Stimulated activated CD8-positive, alpha-beta memory T cell treated with anti-CD3 and anti-CD28 coated beads, Interleukin-7, amount 100 ng/mL, for 1 hour (primary cell): ENCODE measurements around the gene FAM89A.
"Not testable (repeated sequence)": the region's sequence is repeated elsewhere in the genome, so short reads cannot be mapped to it uniquely, and the experiment has no call there.

ENCODE experiments used
- DNase-seq, 2 donors: peaks; one replicate each; pipeline ENCODE4 v3.0.0-alpha.2; 2020; ENCODE audit warnings: low read depth in 2 of 2

Gene FAM89A

GRCh38 chr1:231035799-231036198, 4.3 kb downstream of the FAM89A start:
- DNase-seq, result no peak

GRCh38 chr1:231032963-231033362, 7.1 kb downstream of the FAM89A start:
- no peak for DNase-seq

DNA sequence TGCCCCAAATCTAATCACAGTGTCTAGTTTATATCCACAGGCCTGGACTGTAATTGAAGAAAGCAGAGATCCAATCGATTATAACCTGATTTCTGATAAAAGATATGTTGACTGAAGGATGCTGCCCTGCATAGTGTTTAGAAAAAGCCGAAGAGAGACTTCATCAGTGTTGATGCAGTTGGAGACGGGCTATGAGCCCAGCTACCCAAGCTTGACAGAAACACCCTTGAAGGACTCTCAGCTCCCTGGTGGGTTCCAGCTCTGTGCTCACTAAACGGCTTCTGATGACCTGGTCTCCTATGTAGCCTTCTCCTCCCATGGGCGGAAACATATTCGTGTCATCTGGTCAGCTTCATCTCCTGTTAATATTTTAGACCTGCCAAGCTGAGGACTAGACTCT, 10.2 kb downstream of the FAM89A start:
- DNase-seq, result no peak

GRCh38 chr1:231029247-231029646, 10.8 kb downstream of the FAM89A start:
- not testable (repeated sequence) for DNase-seq

DNA sequence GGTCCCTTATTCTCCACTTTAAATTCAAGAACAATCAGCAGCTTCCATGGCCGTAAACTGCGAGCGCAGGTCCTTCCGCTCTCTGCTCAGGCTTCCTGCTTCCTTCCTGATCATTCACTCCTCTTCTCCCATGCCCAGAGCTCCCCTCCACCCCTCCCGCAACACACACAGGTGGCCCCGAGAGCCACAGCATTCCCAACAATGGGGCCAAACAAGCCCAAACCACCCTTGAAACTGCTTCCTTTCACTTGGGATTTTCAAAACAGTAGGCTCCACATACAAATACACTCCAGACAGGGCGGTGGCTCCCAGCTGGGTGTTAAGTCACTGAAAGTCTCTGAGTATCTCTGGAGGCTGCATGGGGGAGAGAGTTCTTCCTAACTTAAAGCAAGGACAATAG, 11.4 kb downstream of the FAM89A start:
- no peak for DNase-seq

DNA sequence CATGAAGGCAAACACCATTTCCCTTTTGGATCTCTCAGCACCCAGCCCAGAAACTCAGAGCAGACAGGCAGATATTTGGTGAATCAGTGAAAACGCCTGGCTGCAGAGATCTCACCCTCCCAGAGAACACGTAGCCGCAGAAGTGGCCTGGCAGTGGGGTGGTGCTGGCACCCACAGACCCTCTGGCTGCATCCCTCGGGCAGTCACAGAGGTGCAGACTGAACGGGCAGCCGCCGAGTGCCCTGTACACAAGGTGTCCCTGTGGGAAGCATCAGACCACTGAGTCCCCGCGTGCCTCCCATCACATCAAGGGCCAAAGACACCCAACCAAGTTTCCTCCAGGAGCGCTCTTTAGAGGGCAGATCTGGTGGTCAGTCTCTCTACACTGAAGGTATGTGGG, 12.1 kb downstream of the FAM89A start:
- no peak for DNase-seq

GRCh38 chr1:231027136-231027925, 12.7 kb downstream of the FAM89A start:
- no peak for DNase-seq

DNA sequence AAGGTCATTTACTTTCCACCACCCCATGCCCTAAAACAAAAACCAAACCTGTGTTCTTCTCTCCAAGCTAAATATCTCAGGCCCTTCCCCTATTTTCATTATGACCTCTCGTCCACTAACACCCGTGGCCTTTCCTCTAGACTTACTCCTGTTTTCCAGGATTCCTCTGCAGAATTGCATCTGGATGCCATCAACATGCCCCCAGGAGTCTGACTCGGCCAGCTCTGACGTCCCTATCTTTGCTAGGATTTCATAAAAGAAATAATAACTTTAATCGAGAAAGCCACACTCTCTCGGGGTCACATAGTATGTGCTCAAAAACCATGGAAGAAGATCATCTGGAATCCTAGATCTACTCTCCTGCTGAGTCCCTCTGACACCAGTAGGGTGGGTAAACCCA, 13.5 kb downstream of the FAM89A start:
- DNase-seq, result no peak

- DNase-seq, result no peak
Observed at GRCh38 chr1:231023150-231023549, 16.9 kb downstream of the FAM89A start.

DNA sequence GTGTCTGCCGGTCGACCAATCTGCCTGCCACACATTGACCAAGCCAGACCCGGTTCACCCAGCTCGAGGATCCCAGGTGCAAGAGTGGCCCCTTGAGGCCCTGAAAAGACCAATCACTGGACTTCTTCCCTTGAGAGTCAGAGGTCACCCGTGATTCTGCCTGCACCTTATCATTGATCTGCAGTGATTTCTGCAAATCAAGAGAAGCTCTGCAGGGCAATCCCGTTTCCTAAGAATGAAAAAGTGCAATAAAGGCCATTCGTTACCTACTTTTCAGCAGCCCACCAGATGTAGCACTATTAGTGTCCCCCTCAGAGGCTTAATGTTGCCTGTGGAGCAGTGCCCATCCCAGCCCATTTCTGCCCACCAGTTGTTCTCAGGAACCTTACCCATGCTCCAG, 17.5 kb downstream of the FAM89A start:
- DNase-seq, result not testable (repeated sequence)

GRCh38 chr1:231021540-231022031, 18.5 kb downstream of the FAM89A start:
- no peak for DNase-seq

- DNase-seq, result no peak
Observed at GRCh38 chr1:231020816-231021215, 19.2 kb downstream of the FAM89A start.

DNA sequence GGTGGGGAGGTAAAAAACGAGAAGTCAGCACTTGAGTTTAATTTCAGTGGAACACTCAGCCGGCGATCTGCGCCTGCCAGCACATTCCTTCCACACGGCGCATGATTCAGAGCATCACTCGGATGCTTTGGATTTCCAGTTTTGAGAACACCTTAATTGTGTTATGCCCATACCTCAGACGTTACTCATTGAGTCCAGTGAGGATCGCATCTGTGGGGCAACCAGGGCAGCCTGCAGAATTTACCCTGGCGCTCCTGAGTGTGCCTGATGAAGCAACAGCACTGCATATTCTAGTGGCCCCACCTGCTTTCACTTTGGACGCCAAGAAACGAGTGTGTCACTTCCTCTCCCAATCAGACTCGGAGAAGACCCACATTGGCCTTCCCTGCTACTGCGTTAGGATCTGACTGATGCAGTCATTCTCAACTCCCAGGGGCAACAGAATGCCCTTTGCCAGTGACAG, 19.9 kb downstream of the FAM89A start:
- DNase-seq, result no peak

DNA sequence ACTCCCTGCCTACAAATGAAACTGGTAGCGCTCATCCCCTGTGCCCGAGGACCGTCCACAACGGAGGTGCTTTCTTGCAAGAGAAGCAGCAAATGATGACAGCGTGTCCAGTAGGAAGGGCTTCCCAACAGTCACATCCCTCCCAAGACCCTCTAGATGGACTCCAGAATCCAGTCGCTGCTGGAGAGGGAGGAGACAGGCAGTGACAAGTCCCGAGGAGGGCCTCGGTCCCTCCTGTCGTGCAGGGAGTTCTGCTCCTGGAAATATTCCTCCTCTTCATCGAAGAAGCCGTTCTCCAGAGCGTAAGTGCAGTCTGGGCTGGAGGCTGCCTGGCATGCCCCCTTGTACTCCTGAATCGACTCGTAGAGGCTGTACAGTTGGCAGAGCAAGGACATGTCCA, 20.3 kb downstream of the FAM89A start:
- DNase-seq, result no peak

DNA sequence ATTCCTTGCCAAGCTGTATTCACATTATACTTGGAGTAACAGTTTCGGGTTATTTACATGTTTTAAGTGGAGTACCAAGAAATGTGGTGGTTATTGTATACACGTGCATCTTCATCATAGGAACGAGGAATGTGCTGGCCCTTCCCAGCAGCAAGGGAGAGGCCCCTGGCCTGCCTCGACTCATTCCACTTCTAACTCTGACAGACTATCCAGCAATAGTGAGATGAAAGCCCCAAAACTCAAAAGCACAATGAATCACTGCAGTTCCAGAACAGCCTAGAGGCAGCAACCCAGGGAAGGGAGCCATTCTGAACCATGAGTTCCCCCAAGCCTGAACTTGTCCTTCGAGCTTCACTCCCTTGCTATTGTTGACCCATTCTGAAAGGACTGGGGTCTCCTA, 23.1 kb downstream of the FAM89A start:
- no peak for DNase-seq

GRCh38 chr1:231016234-231016633, 23.8 kb downstream of the FAM89A start:
- DNase-seq, result no peak

DNA sequence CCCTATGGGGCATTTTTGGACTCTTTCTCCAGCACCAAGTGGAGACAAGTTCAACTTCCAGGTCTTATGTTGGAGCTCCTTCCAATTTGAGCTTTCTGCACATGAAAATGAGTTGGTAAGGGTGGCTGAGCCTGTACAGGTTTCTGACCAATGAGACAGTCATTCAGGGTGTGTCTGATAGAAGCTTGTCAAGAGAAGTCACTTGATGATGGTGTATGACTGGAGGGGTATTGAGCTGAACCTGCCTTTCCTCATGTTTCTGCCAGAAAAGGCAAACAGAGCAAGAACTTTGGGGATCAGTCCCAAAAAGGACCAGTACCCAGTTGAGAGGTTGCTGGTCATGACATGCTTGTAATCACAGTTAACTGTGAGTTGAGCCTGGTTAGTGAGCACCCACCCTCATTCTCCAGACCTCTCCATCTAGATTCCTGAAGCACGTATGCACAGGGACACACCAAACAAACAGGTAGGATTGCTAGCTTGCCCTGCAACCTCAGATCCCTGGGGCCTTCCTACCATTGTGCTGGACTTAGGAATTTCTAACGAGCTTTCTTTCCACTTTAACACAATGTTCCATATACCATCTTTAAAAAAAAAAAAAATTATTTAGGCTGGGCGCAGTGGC, 26.6 kb downstream of the FAM89A start:
- DNase-seq, result no peak

DNA sequence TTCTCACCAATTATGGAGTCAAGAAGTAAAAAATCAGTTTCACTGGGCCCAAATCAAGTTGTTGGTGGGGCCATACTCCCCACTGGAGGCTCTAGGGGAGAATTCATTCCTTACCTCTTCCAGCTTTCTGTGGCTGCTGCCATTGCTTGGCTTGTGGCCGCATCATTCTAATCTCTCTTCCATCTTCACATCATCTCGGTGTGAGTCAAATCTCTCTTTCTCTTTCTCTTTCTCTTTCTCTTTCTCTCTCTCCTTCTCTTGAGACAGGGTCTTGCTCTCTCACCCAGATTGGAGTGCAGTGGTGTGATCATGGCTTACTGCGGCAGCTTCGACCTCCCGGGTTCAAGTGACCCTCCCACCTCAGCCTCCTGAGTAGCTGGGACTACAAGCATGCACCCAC, 28.1 kb downstream of the FAM89A start:
- no peak for DNase-seq

- DNase-seq, result no peak
Observed at GRCh38 chr1:231011360-231011759, 28.7 kb downstream of the FAM89A start.

GRCh38 chr1:231007535-231007934, 32.5 kb downstream of the FAM89A start:
- DNase-seq, result not testable (repeated sequence)

GRCh38 chr1:231001892-231002291, 38.2 kb downstream of the FAM89A start:
- DNase-seq, result no peak

DNA sequence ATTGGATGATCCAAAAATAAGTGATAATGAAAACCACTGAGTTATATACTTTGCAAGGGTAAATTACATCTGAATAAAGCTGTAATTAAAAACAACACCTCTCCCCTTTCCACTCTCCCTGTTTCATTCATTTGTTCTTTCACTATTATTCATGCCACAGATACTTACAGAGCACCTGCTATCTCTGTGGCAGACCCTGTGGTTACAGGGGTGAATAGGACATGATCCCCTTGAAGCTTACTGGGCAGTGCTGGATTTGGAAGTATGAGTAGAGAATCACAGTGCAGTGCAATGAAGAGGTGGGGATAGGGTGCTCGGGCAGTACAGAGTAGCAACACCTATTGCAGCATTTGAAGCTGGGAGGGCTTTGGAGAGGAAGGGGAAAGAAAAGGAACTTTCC, 39.4 kb downstream of the FAM89A start:
- no peak for DNase-seq

GRCh38 chr1:231000201-231000600, 39.9 kb downstream of the FAM89A start:
- no peak for DNase-seq
